ENCODE results near the gene TMEM62.

DNA sequence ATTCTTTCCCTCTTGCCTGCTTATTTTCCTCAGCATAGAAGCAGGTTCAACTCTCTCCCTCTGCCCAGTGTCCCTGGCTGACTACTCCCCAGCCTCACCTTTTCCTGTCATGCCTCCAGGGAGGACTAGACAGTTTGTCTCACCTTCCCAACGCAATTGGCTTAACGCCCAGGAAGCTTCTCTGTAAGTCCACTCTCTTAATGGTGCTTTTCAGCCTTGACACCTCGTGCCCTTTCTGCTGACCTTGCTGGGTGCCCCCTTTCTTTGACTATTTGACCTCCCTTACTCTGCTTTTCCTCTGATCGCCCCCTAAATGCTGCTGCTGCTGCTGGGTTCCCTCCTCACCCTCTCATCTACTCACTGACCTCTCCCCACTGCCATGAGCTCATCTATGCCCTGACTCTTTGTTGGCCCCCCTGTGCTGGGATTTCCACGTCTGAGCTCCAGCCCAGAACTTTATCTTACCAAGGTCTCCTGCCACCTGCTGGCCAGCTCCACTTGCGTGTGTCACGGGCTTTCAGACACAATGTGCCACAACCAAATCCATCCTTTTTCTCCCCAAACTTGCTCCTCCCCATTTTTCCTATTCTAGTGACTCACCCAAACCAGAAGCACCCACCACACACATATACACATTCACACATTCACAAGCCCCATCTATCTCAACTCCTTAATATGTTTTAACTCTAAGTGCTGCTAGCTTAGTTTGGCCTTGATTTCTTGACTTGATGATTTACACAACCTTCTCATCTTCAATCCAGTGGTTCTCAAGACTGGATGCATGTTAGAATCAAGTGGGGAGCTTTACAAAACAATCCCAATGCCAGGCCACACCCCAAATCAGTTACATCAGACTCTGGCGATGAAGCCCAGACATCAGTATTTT is 70.9 kb downstream of the TMEM62 start:
- TF ChIP-seq EZH2 (IDR thresholded peaks at IDR 0.05; ENCODE audit: insufficient read depth, poor library complexity, severe bottlenecking) (no peak), EZH2phosphoT487 (IDR thresholded peaks at IDR 0.05; ENCODE audit: insufficient read depth, low read depth) (no peak)

Measured in GM23248 (cell line).